DLD1 (cell line): ENCODE results near the gene LZTS2.
"Not testable (repeated sequence)": the region's sequence is repeated elsewhere in the genome, so short reads cannot be mapped to it uniquely, and the experiment has no call there.

Experiments used
- in situ Hi-C: cut with HindIII; loops from 2 replicates; pipeline ENCODE4 v1.10.0; 2017; ENCODE audit warnings: low sequenced_read_pairs

LZTS2 gene

GRCh38 chr10:100999742-101000126 is at the start of gene LZTS2:
Gene LZTS2 (plus strand): TSS chr10:100999808. CDS start chr10:101002539, 2,731 bp downstream.
- in situ Hi-C loops = no loop called here

GRCh38 chr10:100960251-100960650 is 39.4 kb upstream of the LZTS2 start:
- in situ Hi-C loops = no loop called here

GRCh38 chr10:100962351-100963080 is 37.1 kb upstream of the LZTS2 start:
- in situ Hi-C loops = no loop called here

GRCh38 chr10:100963826-100964225 is 35.8 kb upstream of the LZTS2 start:
- in situ Hi-C loops = no loop called here

GRCh38 chr10:100965820-100966219 is 33.8 kb upstream of the LZTS2 start:
- in situ Hi-C loops = no loop called here

- in situ Hi-C loops = no loop called here
Observed at GRCh38 chr10:100966887-100967286, 32.7 kb upstream of the LZTS2 start.

- in situ Hi-C loops = no loop called here
Observed at GRCh38 chr10:100967332-100967731, 32.3 kb upstream of the LZTS2 start.

- in situ Hi-C loops = no loop called here
Observed at GRCh38 chr10:100968062-100968736, 31.4 kb upstream of the LZTS2 start.

- in situ Hi-C loops = no loop called here
Observed at GRCh38 chr10:100968863-100969186, 30.8 kb upstream of the LZTS2 start.

- in situ Hi-C loops = no loop called here
Observed at GRCh38 chr10:100969187-100970075, 30.2 kb upstream of the LZTS2 start, which contains the start of gene SEMA4G. Gene SEMA4G (plus strand): TSS chr10:100969504. CDS start chr10:100972913, 3,409 bp downstream.

GRCh38 chr10:100970076-100970913 is 29.3 kb upstream of the LZTS2 start:
- in situ Hi-C loops = no loop called here

GRCh38 chr10:100970914-100971811 is 28.4 kb upstream of the LZTS2 start:
- in situ Hi-C loops = no loop called here

GRCh38 chr10:100972115-100972903 is 27.3 kb upstream of the LZTS2 start:
- in situ Hi-C loops = no loop called here

GRCh38 chr10:100972904-100973535 is 26.6 kb upstream of the LZTS2 start:
- in situ Hi-C loops = no loop called here

- in situ Hi-C loops = not testable (repeated sequence)
Observed at GRCh38 chr10:100975397-100975796, 24.2 kb upstream of the LZTS2 start.

- in situ Hi-C loops = no loop called here
Observed at GRCh38 chr10:100976906-100977305, 22.7 kb upstream of the LZTS2 start.

- in situ Hi-C loops = no loop called here
Observed at GRCh38 chr10:100977436-100977835, 22.2 kb upstream of the LZTS2 start.
